PFSK-1 (cell line): Measurements from ENCODE around the gene ANKMY1.

ENCODE experiments used
- FOXP2 ChIP-seq: optimal IDR thresholded peaks from 2 replicates; pipeline ENCODE3; 2011; ENCODE audit warnings: borderline replicate concordance, control low read depth, inconsistent platforms; ENCODE audit not compliant: insufficient read depth; ENCODE audit errors: extremely low read length, extremely low read depth
- POLR2AphosphoS5 ChIP-seq: IDR thresholded peaks from 2 replicates; pipeline ENCODE4 v1.6.1; 2012; ENCODE audit warnings: low read depth, mild to moderate bottlenecking, control low read depth, low read length, moderate library complexity
- SIN3A ChIP-seq: IDR thresholded peaks from 2 replicates; pipeline ENCODE4 v1.6.1; 2012; ENCODE audit warnings: mild to moderate bottlenecking, low read length, moderate library complexity, borderline replicate concordance; ENCODE audit not compliant: insufficient read depth
- TAF1 ChIP-seq: IDR thresholded peaks from 2 replicates; pipeline ENCODE4 v1.6.1; 2012; ENCODE audit warnings: low read length, control low read depth, borderline replicate concordance; ENCODE audit not compliant: insufficient read depth
- TF ChIP-seq, protein P1 (sequence below), 2 experiments: IDR thresholded peaks; 2 replicates each; pipeline versions ENCODE4 v1.6.1 to v1.8.0; 2011 to 2012; ENCODE audit warnings: low read depth in 2 of 2, low read length in 2 of 2, control low read depth in 1 of 2, inconsistent platforms in 1 of 2, mild to moderate bottlenecking in 1 of 2, moderate library complexity in 1 of 2; ENCODE audit not compliant: insufficient read depth in 1 of 2

Gene ANKMY1

DNA sequence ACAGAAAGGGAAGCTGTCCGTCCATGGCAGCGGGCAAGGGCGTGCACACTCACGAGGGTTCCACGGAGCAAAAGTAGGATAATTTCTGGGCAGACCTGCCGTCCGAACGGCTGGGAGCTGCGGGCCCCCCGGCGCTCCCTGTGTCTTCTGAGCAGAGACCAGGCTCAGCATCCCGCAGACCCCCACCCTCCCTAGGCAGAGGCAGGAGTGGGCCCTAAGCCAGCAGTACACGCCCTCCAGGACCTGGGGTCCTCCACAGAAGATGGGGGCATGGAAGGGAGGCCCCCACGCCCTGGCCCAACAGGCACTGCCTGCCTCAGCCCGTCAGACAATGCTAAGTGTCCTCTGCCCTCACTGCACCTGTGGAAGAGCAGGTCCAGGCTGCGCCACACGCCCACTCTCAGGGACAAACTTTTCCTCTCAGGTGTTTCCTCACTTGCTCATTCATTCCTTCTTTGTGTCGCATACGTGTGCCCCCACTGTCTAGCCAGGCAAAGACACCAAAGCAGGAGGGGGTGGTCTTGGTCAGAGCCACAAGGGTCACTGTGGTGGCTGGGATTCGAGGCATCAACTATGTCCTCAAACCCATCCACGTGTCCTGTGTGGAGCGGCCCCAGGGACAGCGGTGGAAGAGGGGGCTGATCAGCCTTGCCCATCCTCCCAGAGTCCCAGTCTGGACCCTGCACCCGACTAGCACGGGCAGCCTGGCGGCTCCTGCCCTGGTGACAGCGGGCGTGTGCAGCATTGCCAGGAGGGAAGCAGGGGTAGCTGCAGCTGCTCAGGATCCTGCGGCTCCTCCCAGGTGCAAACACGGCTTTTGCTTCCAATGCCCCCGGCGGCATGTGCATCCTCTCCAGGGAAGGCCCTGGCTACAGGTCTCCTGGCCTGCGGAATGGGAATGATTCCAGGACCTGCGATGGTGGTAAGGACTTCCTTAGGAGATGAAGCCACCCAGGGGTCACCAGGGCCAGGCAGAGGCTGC is 124.7 kb downstream of the ANKMY1 start:
- TF ChIP-seq, protein P1, sequence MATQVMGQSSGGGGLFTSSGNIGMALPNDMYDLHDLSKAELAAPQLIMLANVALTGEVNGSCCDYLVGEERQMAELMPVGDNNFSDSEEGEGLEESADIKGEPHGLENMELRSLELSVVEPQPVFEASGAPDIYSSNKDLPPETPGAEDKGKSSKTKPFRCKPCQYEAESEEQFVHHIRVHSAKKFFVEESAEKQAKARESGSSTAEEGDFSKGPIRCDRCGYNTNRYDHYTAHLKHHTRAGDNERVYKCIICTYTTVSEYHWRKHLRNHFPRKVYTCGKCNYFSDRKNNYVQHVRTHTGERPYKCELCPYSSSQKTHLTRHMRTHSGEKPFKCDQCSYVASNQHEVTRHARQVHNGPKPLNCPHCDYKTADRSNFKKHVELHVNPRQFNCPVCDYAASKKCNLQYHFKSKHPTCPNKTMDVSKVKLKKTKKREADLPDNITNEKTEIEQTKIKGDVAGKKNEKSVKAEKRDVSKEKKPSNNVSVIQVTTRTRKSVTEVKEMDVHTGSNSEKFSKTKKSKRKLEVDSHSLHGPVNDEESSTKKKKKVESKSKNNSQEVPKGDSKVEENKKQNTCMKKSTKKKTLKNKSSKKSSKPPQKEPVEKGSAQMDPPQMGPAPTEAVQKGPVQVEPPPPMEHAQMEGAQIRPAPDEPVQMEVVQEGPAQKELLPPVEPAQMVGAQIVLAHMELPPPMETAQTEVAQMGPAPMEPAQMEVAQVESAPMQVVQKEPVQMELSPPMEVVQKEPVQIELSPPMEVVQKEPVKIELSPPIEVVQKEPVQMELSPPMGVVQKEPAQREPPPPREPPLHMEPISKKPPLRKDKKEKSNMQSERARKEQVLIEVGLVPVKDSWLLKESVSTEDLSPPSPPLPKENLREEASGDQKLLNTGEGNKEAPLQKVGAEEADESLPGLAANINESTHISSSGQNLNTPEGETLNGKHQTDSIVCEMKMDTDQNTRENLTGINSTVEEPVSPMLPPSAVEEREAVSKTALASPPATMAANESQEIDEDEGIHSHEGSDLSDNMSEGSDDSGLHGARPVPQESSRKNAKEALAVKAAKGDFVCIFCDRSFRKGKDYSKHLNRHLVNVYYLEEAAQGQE (IDR thresholded peaks at IDR 0.05; ENCODE audit: insufficient read depth in 1 of 2, low read depth in 2 of 2, low read length in 2 of 2), result no peak
- TF ChIP-seq TAF1 (no peak), SIN3A (no peak), POLR2AphosphoS5 (no peak), FOXP2 (no peak)

DNA sequence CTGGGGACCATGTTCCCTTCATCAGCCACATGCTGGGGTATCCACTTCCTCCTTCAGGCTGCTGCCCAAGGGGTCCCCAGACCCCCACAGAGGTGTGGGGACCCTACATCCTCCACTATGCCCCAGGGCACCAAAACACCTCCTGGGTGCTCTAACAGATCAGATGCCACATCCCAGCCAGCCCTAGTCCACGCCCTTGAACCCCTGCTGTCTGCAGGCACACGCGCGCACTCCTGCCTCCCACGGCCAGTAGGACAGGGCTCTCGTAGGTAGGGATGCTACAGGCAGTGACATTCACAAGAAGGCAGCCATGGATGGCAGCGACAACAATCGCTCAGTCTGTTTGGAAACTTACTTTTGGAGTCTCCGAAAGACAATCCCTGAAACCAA is 125.4 kb downstream of the ANKMY1 start:
- TF ChIP-seq SIN3A (no peak), TAF1 (no peak), POLR2AphosphoS5 (no peak), FOXP2 (no peak)
- TF ChIP-seq, protein P1 (IDR thresholded peaks at IDR 0.05; ENCODE audit: insufficient read depth in 1 of 2, low read depth in 2 of 2, low read length in 2 of 2), result no peak

DNA sequence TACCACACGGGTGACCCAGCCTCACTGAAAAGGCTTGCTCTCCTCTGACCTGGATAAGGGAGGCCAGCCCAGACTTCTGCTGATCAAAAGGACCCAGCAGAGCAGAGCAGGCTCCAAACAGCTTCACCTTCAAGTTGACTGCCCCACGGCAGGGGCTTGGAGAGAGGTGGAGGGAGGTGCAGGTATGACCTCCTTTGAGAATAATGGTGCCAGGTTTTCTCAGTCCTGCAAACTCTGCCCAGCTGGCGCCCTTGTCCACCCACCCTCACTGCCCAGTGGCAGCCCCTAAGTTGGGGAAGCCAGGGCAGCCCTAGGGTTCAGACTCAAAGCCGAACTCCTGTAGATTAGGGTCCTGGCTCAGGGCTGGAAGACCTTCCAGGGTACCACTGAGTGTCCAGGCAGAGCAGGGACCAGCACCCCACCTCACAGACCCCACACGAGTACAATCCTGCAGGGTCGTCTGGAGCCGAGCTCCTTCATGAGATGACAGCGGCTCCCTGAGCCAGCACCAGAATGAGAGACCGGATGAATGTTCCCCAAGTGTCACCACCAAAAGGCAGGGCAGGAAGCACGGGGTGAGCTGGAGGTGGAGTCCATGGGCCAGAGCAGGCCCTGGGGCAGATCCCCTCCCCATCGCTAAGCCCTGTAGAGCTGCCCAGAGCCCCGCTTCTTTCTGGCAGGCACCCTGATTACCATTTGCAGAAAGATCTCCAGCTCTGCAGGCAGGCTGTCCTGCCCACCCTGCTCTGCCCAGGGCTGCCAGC is 125.9 kb downstream of the ANKMY1 start:
- TF ChIP-seq SIN3A, result no peak
- TF ChIP-seq, protein P1 (IDR thresholded peaks at IDR 0.05; ENCODE audit: insufficient read depth in 1 of 2, low read depth in 2 of 2, low read length in 2 of 2), result no peak
- no peak for TF ChIP-seq POLR2AphosphoS5
- no peak for TF ChIP-seq TAF1
- TF ChIP-seq FOXP2, result no peak

DNA sequence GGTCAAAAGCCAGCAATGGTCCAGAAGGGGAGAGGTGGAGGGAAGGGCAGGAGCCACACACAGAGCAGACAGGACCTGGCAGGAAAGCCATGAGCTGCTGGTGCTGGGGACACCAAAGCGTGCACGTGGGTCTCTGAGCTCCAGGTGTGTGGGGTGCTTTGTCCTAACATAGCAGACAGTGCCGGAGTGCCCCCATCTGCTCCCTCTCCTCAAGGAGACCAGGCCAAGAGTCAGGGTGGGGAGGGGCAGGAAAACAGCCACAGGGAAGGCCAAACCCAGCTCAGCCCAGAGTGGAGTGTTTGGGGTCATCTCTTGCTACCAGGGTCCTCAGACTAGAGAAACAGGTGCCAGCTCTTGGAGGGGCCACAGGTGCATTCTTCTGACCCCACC is 126.5 kb downstream of the ANKMY1 start:
- TF ChIP-seq, protein P1 (IDR thresholded peaks at IDR 0.05; ENCODE audit: insufficient read depth in 1 of 2, low read depth in 2 of 2, low read length in 2 of 2), result no peak
- TF ChIP-seq SIN3A (no peak), POLR2AphosphoS5 (no peak), FOXP2 (no peak), TAF1 (no peak)
